ENCODE measurements around the gene PHLDB1.

Gene PHLDB1

DNA sequence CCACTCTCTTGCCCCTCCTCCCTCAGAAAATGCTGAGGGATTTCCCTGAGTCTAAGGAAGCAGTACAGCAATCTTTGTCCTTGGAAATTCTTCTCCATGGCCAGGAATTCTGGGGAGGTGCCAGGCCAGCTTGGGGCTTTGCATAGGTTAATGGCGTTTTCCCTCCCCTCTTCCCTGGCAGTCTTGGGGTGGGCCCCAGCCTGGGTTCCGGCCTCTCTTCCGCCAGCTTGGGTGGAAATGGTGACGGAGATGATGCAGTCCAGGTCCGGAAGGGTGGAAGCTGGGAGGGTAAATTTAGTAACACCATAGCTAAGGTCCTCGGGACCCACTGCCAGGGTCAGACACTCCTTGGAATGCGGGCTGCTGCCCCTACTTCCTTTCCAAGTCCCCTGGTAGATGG is 5.0 kb downstream of the PHLDB1 start:
- Histone ChIP-seq H3K27me3 (ENCODE audit: insufficient read depth, low read length) (peaks cover 11% of the 10 kb centered on the region; the same call in 1 of the 2 replicates), H3K4me2 (ENCODE audit: low read length) (no peak overlapping the region), H2AFZ (ENCODE audit: low read length) (no peak overlapping the region)

DNA sequence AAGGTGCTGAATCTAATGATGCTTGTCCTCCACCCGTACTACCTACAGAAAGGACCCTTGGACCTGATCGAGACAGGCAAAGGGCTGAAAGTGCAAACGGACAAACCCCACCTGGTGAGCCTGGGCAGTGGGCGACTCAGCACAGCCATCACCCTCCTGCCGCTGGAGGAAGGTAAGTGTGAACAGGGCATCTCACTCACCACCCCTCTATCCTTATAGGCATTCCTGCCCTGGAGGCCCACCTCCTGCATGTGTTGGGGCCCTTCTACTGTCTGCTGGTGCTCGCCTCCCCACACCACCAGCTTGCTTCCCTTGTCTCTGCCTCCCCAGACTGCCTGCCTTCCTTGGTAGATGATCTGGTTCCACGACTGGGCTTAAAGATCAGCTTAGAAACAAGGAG is 7.1 kb downstream of the PHLDB1 start:
- no peaks in the 10 kb centered on the region for H3K9me2 ChIP-seq (ENCODE audit: low read depth, low read length)
- no peaks in the 10 kb centered on the region for H3F3A ChIP-seq (ENCODE audit: insufficient read depth, low read length)
- no peak overlapping the region for H3K4me3 ChIP-seq (ENCODE audit: low read depth, low read length, poor library complexity, severe bottlenecking)
- no peaks in the 10 kb centered on the region for H3K9me3 ChIP-seq (ENCODE audit: low read length)
- H3K4me2 ChIP-seq (ENCODE audit: low read length) = no peak overlapping the region
- peaks cover 12% of the 10 kb centered on the region for H3K4me1 ChIP-seq (ENCODE audit: insufficient read depth, low read length, severe bottlenecking)
- H3K27ac ChIP-seq (ENCODE audit: low read depth, low read length, poor library complexity, severe bottlenecking) = no peak overlapping the region
- H4K20me1 ChIP-seq (ENCODE audit: insufficient read depth, low read length) = no peaks in the 10 kb centered on the region
- H3K9ac ChIP-seq (ENCODE audit: low read length) = no peak overlapping the region
- no peaks in the 10 kb centered on the region for H3K27me3 ChIP-seq (ENCODE audit: insufficient read depth, low read length)
- H3K79me2 ChIP-seq (ENCODE audit: insufficient read depth, low read length) = no peaks in the 10 kb centered on the region
- TF ChIP-seq EZH2 (IDR thresholded peaks at IDR 0.05; ENCODE audit: borderline replicate concordance, low read length) (no peak), CTCF (IDR thresholded peaks at IDR 0.05; ENCODE audit: low read length) (no peak)
- H3K36me3 ChIP-seq (ENCODE audit: insufficient read depth, low read length) = no peaks in the 10 kb centered on the region
- H2AFZ ChIP-seq (ENCODE audit: low read length) = no peak overlapping the region

More for the DNA sequence above, 5.0 kb downstream of the PHLDB1 start:
- no peak overlapping the region for H3K27ac ChIP-seq (ENCODE audit: low read depth, low read length, poor library complexity, severe bottlenecking)
- H4K20me1 ChIP-seq (ENCODE audit: insufficient read depth, low read length) = no peaks in the 10 kb centered on the region
- H3K4me3 ChIP-seq (ENCODE audit: low read depth, low read length, poor library complexity, severe bottlenecking) = no peak overlapping the region
- peaks cover 31% of the 10 kb centered on the region for H3K4me1 ChIP-seq (ENCODE audit: insufficient read depth, low read length, severe bottlenecking)
- TF ChIP-seq CTCF (IDR thresholded peaks at IDR 0.05; ENCODE audit: low read length) = no peak
- no peak for TF ChIP-seq EZH2 (IDR thresholded peaks at IDR 0.05; ENCODE audit: borderline replicate concordance, low read length)
- H3K9me2 ChIP-seq (ENCODE audit: low read depth, low read length) = no peaks in the 10 kb centered on the region
- no peaks in the 10 kb centered on the region for H3K79me2 ChIP-seq (ENCODE audit: insufficient read depth, low read length)
- no peaks in the 10 kb centered on the region for H3K36me3 ChIP-seq (ENCODE audit: insufficient read depth, low read length)
- H3K9ac ChIP-seq (ENCODE audit: low read length) = no peak overlapping the region
- H3K9me3 ChIP-seq (ENCODE audit: low read length) = no peaks in the 10 kb centered on the region
- H3F3A ChIP-seq (ENCODE audit: insufficient read depth, low read length) = no peaks in the 10 kb centered on the region

DNA sequence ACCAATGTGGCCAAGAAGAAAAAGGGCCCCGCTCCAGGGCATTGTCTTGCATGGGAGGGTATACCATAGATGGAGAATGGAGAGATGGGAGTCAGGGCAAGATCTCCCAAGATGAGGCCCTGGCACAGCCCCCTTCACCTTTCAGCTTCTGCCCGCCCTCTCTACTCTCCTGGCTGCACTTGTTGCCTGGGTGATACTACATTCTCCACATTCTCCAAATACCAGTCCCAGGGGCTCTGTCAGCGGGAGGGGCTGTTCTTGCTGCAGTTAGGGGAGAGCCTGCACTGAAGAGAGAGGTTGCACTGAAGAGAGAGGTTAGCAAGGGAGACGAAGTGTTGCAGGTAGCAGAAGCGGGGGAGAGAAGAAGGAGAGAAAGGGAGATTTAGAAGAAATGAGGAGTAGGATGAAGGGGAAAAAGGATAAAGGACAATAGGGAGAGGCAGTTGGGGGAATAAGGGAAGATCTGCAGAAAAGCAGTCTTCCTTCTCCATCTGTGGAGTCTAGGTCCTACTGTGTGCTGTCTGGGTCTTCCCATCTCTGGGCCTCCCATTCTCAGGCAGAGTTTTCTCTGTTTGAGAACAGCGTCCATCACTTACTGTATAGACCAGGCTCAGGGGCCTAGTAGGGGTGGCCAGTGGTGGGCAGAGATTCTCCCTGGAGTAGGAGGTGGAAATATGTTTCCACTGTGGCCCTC is 8.0 kb downstream of the PHLDB1 start:
- no peak overlapping the region for H3K4me3 ChIP-seq (ENCODE audit: low read depth, low read length, poor library complexity, severe bottlenecking)
- no peaks in the 10 kb centered on the region for H3K9me3 ChIP-seq (ENCODE audit: low read length)
- peaks cover 5% of the 10 kb centered on the region for H3K4me1 ChIP-seq (ENCODE audit: insufficient read depth, low read length, severe bottlenecking)
- H3K36me3 ChIP-seq (ENCODE audit: insufficient read depth, low read length) = no peaks in the 10 kb centered on the region
- H4K20me1 ChIP-seq (ENCODE audit: insufficient read depth, low read length) = no peaks in the 10 kb centered on the region
- H3K27me3 ChIP-seq (ENCODE audit: insufficient read depth, low read length) = no peaks in the 10 kb centered on the region
- no peak overlapping the region for H3K9ac ChIP-seq (ENCODE audit: low read length)
- no peak overlapping the region for H3K27ac ChIP-seq (ENCODE audit: low read depth, low read length, poor library complexity, severe bottlenecking)
- no peak for TF ChIP-seq EZH2 (IDR thresholded peaks at IDR 0.05; ENCODE audit: borderline replicate concordance, low read length)
- no peak for TF ChIP-seq CTCF (IDR thresholded peaks at IDR 0.05; ENCODE audit: low read length)
- no peak overlapping the region for H2AFZ ChIP-seq (ENCODE audit: low read length)
- H3K9me2 ChIP-seq (ENCODE audit: low read depth, low read length) = no peaks in the 10 kb centered on the region
- no peak overlapping the region for H3K4me2 ChIP-seq (ENCODE audit: low read length)
- H3F3A ChIP-seq (ENCODE audit: insufficient read depth, low read length) = no peaks in the 10 kb centered on the region
- no peaks in the 10 kb centered on the region for H3K79me2 ChIP-seq (ENCODE audit: insufficient read depth, low read length)

Measured in OCI-LY1 (cell line).